Naive thymus-derived CD8-positive, alpha-beta T cell (primary cell): Measurements from ENCODE around the gene CLMN. TPM values are rescaled to one million over a fixed set of nuclear protein-coding genes. Genes with fewer than 3 reads are reported as not detected.

Experiments
- ATAC-seq, 2 donors: fragments of 150-1000 bp; cut with Tn5 transposase in 1 of 2; sonication (Bioruptor Pico), chemical (Tn5 transposase) in 1 of 2; 1 replicate in 1 of 2; 2 replicates in 1 of 2; pipeline ENCODE4 v1.10.0; 2021; ENCODE audit warnings: mild to moderate bottlenecking in 2 of 2, moderate library complexity in 2 of 2
- POLR2A ChIA-PET: fragments of 350-600 bp; sonication (Branson Sonifier 250); formaldehyde crosslinking; loops from one replicate; lab custom pipeline; 2021; ENCODE audit warnings: antibody characterized with exemption; lab: Charles Lee
- DNase-seq, 10 donors: peaks; one replicate each; pipeline versions ENCODE4 v3.0.0 to v3.0.0-alpha.2; 2020 to 2022
- H3K27ac Mint-ChIP-seq, 10 donors: one replicate each; pipeline ENCODE4 v1.8.0; 2020 to 2022; ENCODE audit warnings: mild to moderate bottlenecking in 10 of 10, mixed read lengths in 10 of 10, moderate library complexity in 4 of 10, inconsistent platforms in 1 of 10
- H3K27me3 Mint-ChIP-seq, 5 donors: one replicate each; pipeline ENCODE4 v1.8.0; 2021 to 2022; ENCODE audit warnings: mixed read lengths in 5 of 5
- H3K36me3 Mint-ChIP-seq, 3 donors: one replicate each; pipeline ENCODE4 v1.8.0; 2020 to 2022; ENCODE audit warnings: mixed read lengths in 3 of 3, mild to moderate bottlenecking in 2 of 3, inconsistent platforms in 1 of 3
- H3K4me1 Mint-ChIP-seq, 4 donors: one replicate each; pipeline ENCODE4 v1.8.0; 2021 to 2022; ENCODE audit warnings: mixed read lengths in 4 of 4
- H3K4me3 Mint-ChIP-seq, 10 donors: one replicate each; pipeline ENCODE4 v1.8.0; 2020 to 2022; ENCODE audit warnings: mild to moderate bottlenecking in 10 of 10, mixed read lengths in 10 of 10, moderate library complexity in 6 of 10, inconsistent platforms in 1 of 10
- H3K9me3 Mint-ChIP-seq, 9 donors: one replicate each; pipeline ENCODE4 v1.8.0; 2020 to 2022; ENCODE audit warnings: mixed read lengths in 9 of 9, mild to moderate bottlenecking in 3 of 9, inconsistent platforms in 1 of 9, moderate library complexity in 1 of 9
- polyA plus RNA-seq, 3 donors: library from polyadenylated mRNA; unstranded; fragments of 300-500 nt; fragmentation: Illumina TruSeq; gene quantifications; one replicate each; pipeline ENCODE4 v1.2.3, GENCODE V29; 2021
- total RNA-seq, 8 experiments: library from RNA in 2 of 8; stranded (reverse) in 2 of 8; gene quantifications; one replicate each; pipeline ENCODE4 v1.2.3 and lab custom pipeline; 2021 to 2026

Gene CLMN
- total and polyA plus RNA-seq, 5 experiments from 2014 or later, result 0.07 to 2.2 (median 0.32) TPM

DNA sequence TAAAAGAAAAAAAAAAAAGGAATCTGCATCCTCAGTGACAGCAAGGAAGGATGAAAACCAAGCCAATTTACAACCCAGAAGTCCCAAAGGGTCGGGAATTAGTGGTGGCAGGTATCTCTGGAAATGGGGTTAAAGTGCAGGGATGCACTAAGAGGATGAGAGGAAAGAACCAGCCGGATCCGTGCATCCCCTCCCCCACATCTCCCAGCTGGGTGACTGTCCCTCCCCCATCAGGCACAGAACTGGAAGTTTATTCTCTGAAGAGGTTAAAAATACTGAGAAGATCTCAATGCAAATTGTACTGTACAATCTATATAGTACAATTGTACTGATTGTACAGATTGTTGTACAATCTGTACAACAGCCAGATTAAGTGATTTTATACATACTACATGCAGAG is 15.4 kb downstream of the CLMN start:
- peaks cover 0 to 18% (median under 1%) of the 10 kb centered on the region in 4 donors for H3K4me1 Mint-ChIP-seq
- DNase-seq (no peak), ATAC-seq (no peak)
- no peak overlapping the region for H3K4me3 Mint-ChIP-seq
- no peak overlapping the region for H3K27ac Mint-ChIP-seq
- peaks cover 0 to 17% (median 4%) of the 10 kb centered on the region in 5 donors for H3K27me3 Mint-ChIP-seq
- POLR2A ChIA-PET, result no interaction called here
- no peaks in the 10 kb centered on the region for H3K9me3 Mint-ChIP-seq
- H3K36me3 Mint-ChIP-seq, result no peaks in the 10 kb centered on the region

- POLR2A ChIA-PET, result no interaction called here
- ATAC-seq, result no peak
- H3K4me1 Mint-ChIP-seq, result peaks cover 0 to 18% (median under 1%) of the 10 kb centered on the region in 4 donors
Measured at GRCh38 chr14:95303552-95303951, 16.2 kb downstream of the CLMN start.

DNA sequence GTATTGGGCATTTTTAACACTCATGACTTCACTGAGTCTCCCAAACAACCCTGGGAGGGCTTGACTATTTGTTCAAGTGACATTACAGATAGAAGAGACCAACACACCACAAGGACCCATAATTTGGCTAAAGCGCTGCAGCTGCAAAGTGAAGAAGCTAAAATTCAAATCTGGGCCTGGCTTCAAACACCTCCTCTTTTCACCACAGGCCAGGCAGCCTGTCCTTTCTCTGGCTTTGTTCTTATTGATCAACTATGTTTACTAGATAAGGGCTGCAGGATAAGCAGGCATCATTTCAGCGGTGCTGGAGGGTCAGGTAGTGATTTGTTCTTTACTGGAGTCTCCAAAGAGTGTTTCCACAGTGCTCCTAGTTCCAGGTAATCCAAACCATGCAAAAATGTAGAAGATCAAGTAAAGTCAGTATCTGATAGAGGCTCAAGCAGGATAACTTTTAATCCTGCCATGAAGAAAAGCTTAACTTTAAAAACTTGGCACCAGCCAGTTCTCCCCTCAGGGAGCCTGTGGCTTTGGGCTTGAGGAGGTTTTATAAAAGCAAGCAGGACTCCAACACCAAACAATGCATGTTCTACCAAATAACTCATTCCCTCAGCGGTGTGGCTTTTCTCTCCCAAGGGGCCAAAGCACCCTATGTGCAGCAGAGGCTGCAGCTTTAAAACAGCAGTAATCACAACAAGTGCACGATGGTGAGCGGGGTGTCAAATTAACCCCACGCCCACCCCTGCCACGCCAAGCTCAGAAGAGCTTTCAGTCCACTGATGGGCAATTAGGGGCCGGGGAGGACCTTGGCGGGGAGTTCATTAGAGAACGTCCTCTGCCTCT is 16.8 kb downstream of the CLMN start:
- H3K27ac Mint-ChIP-seq, result no peak overlapping the region
- peaks cover 0 to 21% (median under 1%) of the 10 kb centered on the region in 4 donors for H3K4me1 Mint-ChIP-seq
- H3K36me3 Mint-ChIP-seq, result no peaks in the 10 kb centered on the region
- POLR2A ChIA-PET, result no interaction called here
- H3K9me3 Mint-ChIP-seq, result no peaks in the 10 kb centered on the region
- DNase-seq (no peak), ATAC-seq (no peak)
- no peak overlapping the region for H3K4me3 Mint-ChIP-seq
- peaks cover 0 to 17% (median 4%) of the 10 kb centered on the region in 5 donors for H3K27me3 Mint-ChIP-seq

More at GRCh38 chr14:95303552-95303951, 16.2 kb downstream of the CLMN start:
- no peaks in the 10 kb centered on the region for H3K36me3 Mint-ChIP-seq
- DNase-seq, result no peak
- H3K27me3 Mint-ChIP-seq, result peaks cover 0 to 17% (median 4%) of the 10 kb centered on the region in 5 donors
- H3K4me3 Mint-ChIP-seq, result no peak overlapping the region
- no peaks in the 10 kb centered on the region for H3K9me3 Mint-ChIP-seq
- no peak overlapping the region for H3K27ac Mint-ChIP-seq

DNA sequence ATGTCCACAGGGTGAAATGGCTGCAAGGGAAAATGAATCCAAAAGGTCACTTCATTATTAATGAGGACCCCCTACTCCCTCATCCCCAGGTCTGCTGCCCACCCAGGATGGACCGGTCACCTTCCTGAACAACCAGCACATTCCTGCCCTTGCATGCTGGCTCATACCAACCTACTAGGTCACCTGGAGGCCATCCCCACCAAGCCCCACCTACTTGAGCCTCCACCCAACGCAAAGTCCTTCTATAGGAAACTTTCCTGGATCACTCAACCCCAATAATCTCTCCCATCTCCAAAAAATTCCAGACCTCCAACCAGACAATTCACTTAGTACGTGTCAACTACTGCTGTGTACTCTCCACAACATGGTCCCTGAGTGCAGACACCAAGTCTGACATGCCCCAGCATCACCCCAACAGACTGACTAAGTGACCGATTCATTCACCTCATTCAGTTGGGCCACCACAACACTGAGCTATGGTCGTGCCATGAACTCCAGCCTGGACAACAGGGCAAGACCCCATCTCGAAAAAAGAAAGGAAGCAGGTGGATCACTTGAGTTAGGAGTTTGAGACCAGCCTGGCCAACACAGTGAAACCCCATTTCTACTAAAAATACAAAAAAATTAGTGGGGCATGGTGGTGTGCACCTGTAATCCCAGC is 18.1 kb downstream of the CLMN start:
- Mint-ChIP-seq H3K36me3 (no peaks in the 10 kb centered on the region), H3K4me3 (no peak overlapping the region), H3K27ac (no peak overlapping the region), H3K9me3 (peaks cover 0 to 1% (median 0%) of the 10 kb centered on the region in 9 donors), H3K4me1 (peaks cover 0 to 24% (median under 1%) of the 10 kb centered on the region in 4 donors), H3K27me3 (peaks cover 0 to 17% (median 3%) of the 10 kb centered on the region in 5 donors)
- POLR2A ChIA-PET, result no interaction called here
- ATAC-seq, result no peak
- peak in 1 of 10 donors; percentile 10 for DNase-seq

- no peak overlapping the region for H3K4me3 Mint-ChIP-seq
- H3K36me3 Mint-ChIP-seq, result peaks cover 0 to 2% (median 0%) of the 10 kb centered on the region in 3 donors
- ATAC-seq (no peak), DNase-seq (no peak)
- peaks cover 0 to 25% (median under 1%) of the 10 kb centered on the region in 4 donors for H3K4me1 Mint-ChIP-seq
- H3K27ac Mint-ChIP-seq, result peak overlapping the region in 1 of 10 donors; percentile 2
- H3K9me3 Mint-ChIP-seq, result peaks cover 0 to 9% (median 2%) of the 10 kb centered on the region in 9 donors
- peaks cover 2 to 17% (median 7%) of the 10 kb centered on the region in 5 donors for H3K27me3 Mint-ChIP-seq
- POLR2A ChIA-PET, result no interaction called here
Measured at GRCh38 chr14:95300697-95301526, 18.8 kb downstream of the CLMN start.

GRCh38 chr14:95300002-95300696 is 19.6 kb downstream of the CLMN start:
- no peak overlapping the region for H3K4me3 Mint-ChIP-seq
- DNase-seq (no peak), ATAC-seq (no peak)
- peaks cover under 1 to 16% (median 5%) of the 10 kb centered on the region in 9 donors for H3K9me3 Mint-ChIP-seq
- H3K27ac Mint-ChIP-seq, result peak overlapping the region in 1 of 10 donors; percentile 2
- H3K36me3 Mint-ChIP-seq, result peaks cover 0 to 5% (median 0%) of the 10 kb centered on the region in 3 donors
- H3K4me1 Mint-ChIP-seq, result peaks cover 0 to 25% (median under 1%) of the 10 kb centered on the region in 4 donors
- peaks cover 5 to 22% (median 8%) of the 10 kb centered on the region in 5 donors for H3K27me3 Mint-ChIP-seq
- POLR2A ChIA-PET, result no interaction called here

GRCh38 chr14:95299271-95299670 is 20.4 kb downstream of the CLMN start:
- no peak for DNase-seq
- H3K4me1 Mint-ChIP-seq, result peaks cover 0 to 25% (median under 1%) of the 10 kb centered on the region in 4 donors
- peaks cover 2 to 21% (median 5%) of the 10 kb centered on the region in 9 donors for H3K9me3 Mint-ChIP-seq
- ATAC-seq, result no peak
- H3K27me3 Mint-ChIP-seq, result peaks cover 5 to 28% (median 13%) of the 10 kb centered on the region in 5 donors
- peaks cover 0 to 5% (median 0%) of the 10 kb centered on the region in 3 donors for H3K36me3 Mint-ChIP-seq
- POLR2A ChIA-PET, result no interaction called here
- no peak overlapping the region for H3K4me3 Mint-ChIP-seq
- H3K27ac Mint-ChIP-seq, result no peak overlapping the region

DNA sequence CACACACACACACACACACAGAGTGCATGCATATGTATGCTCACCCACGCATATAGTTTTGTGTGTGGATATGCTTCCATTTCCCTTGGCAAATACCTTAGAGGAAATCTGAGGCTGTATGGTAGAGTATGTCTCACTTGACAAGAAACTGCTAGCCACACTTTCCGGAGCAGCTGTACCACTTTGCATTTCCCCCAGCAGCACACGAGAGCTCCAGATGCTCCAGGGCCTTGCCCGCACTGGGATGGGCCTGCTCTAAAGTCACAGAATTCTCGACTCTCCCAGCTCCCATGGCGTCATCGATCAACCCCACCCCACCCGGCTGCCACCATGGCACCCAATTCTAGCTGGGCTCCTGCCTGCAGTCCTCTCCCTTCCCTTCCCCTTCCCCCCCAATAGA is 21.9 kb downstream of the CLMN start:
- Mint-ChIP-seq H3K27ac (no peak overlapping the region), H3K4me3 (no peak overlapping the region), H3K27me3 (peaks cover 4 to 35% (median 21%) of the 10 kb centered on the region in 5 donors), H3K4me1 (peaks cover 0 to 22% (median under 1%) of the 10 kb centered on the region in 4 donors), H3K36me3 (peaks cover 0 to 5% (median 0%) of the 10 kb centered on the region in 3 donors), H3K9me3 (peaks cover 2 to 21% (median 5%) of the 10 kb centered on the region in 9 donors)
- ATAC-seq, result no peak
- POLR2A ChIA-PET, result no interaction called here
- DNase-seq, result no peak

DNA sequence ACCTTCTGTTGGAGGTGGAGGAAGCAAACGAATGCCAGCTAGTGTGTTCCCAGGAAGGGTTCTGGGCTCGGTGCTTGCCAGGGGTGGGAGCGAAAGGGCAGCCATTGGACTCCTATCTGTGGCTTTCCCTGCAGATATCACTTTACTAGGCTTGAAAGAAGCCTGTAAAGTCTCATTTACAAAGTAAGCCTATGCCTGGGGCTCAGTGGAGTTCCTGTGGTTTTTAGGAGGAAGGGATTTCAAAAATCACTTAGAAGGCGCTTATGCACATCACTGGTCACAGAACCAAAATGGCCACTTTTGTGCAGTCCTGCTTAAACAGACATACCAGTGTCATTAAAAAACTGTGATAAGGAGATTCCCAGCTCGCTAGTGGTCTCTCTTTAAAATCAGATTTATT is 22.7 kb downstream of the CLMN start:
- peaks cover 0 to 19% (median under 1%) of the 10 kb centered on the region in 4 donors for H3K4me1 Mint-ChIP-seq

DNA sequence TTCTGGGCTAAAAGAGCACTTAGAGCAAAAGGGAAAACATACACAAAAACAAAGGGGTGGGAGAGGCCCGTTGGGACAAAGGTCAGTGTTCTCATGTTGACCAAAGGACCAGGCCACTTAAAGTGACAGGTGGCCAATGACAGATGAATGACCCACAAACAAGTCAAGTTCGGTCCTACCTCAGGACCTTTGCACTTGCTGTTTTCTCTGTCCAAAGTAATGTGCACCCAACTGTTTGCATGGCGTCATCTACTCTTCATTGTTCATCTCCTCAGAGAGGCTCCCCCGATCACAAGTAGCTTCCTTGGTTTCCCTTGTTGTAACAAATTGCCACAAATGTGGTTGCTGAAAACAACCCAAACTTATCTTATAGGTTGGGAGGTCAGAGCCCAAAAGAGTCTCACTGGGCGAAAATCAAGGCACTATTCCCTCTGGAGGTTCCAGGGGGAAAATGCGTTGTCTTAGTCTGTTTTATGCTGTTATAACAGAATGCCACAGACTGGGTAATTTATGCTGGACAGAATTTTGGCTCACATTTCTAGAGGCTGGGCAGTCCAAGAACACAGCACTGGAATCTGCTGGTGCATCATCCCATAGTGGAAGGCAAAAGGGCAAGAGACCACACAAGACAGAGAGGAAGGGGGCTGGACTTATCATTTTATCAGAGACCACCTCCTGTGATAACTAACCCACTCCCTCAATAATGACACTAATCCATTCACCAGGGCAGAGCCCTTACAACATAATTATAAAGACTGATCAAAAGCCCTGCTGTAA is 23.9 kb downstream of the CLMN start:
- H3K36me3 Mint-ChIP-seq, result peaks cover 0 to 5% (median 0%) of the 10 kb centered on the region in 3 donors
- POLR2A ChIA-PET, result no interaction called here
- peaks cover 2 to 21% (median 5%) of the 10 kb centered on the region in 9 donors for H3K9me3 Mint-ChIP-seq
- no peak overlapping the region for H3K27ac Mint-ChIP-seq
- H3K4me3 Mint-ChIP-seq, result no peak overlapping the region
- DNase-seq (no peak), ATAC-seq (no peak)
- peaks cover 2 to 35% (median 13%) of the 10 kb centered on the region in 5 donors for H3K27me3 Mint-ChIP-seq
- peaks cover 0 to 25% (median under 1%) of the 10 kb centered on the region in 4 donors for H3K4me1 Mint-ChIP-seq

More for the DNA sequence above, 22.7 kb downstream of the CLMN start:
- Mint-ChIP-seq H3K36me3 (peaks cover 0 to 5% (median 0%) of the 10 kb centered on the region in 3 donors), H3K27ac (no peak overlapping the region), H3K27me3 (peaks cover 2 to 35% (median 21%) of the 10 kb centered on the region in 5 donors), H3K9me3 (peaks cover 2 to 21% (median 5%) of the 10 kb centered on the region in 9 donors), H3K4me3 (no peak overlapping the region)
- DNase-seq, result no peak
- no peak for ATAC-seq
- POLR2A ChIA-PET, result no interaction called here
